Left cardiac atrium (tissue), 4 donors: ENCODE data around the gene TCHP. TPM values are rescaled to one million over a fixed set of nuclear protein-coding genes. Genes with fewer than 3 reads are reported as not detected.
"Not testable (repeated sequence)": the region's sequence is repeated elsewhere in the genome, so short reads cannot be mapped to it uniquely, and the experiment has no call there.

ENCODE experiments used
- ATAC-seq, 2 donors: fragments of 200-7000 bp; cut with Tn5 transposase; one replicate each; pipeline ENCODE4 v1.9.1; 2020; ENCODE audit warnings: mild to moderate bottlenecking in 2 of 2, moderate library complexity in 2 of 2
- DNase-seq: peaks from one replicate; pipeline ENCODE4 v3.0.0-alpha.2; 2020
- intact Hi-C, 2 donors: fragments of 100-400 bp; cut with DNase I; formaldehyde crosslinking; loops; one replicate each; pipeline versions ENCODE4 v1.14.1 to v1.15.1; 2022 to 2023
- total RNA-seq, 2 donors: library from RNA; stranded (reverse); fragmentation: NEBNext Ultra II Directional; extraction: Animal tissue kit (Norgen Biotek cat#: 25700); gene quantifications; one replicate each; pipeline ENCODE4 v1.2.1, GENCODE V29; 2021
- donor health status: DM: no; HTN: yes; CAD: no.
- donor health status: DM: no; HTN: yes; CAD: no; lungs with severe emphysema.
- donor health status: DM: yes; HTN: yes; CAD: no.
- donor health status: Dilated cardiomyopathy.

Gene TCHP
- total RNA-seq, 2 donors from 2014 or later: 10.9 to 11.5 TPM

GRCh38 chr12:109926488-109927210 is 26.6 kb downstream of the TCHP start:
- intact Hi-C loops: no loop called here
- no peak for DNase-seq
- ATAC-seq: no peak

GRCh38 chr12:109927622-109928021 is 27.5 kb downstream of the TCHP start:
- no peak for DNase-seq
- peak; percentile 36 to 51 for ATAC-seq
- intact Hi-C loops: no loop called here

GRCh38 chr12:109928058-109928656 is 28.1 kb downstream of the TCHP start:
- ATAC-seq (no peak), DNase-seq (no peak)
- intact Hi-C loops: no loop called here

- ATAC-seq, DNase-seq, intact Hi-C loops: not testable (repeated sequence)
Measured at GRCh38 chr12:109929326-109929725, 29.3 kb downstream of the TCHP start.

GRCh38 chr12:109930028-109930800 is 30.1 kb downstream of the TCHP start:
- no peak for ATAC-seq
- DNase-seq: no peak
- intact Hi-C loops: no loop called here

- ATAC-seq: no peak
- intact Hi-C loops: no loop called here
Measured at GRCh38 chr12:109931143-109931542, 31.1 kb downstream of the TCHP start.

GRCh38 chr12:109932878-109933503 is 32.9 kb downstream of the TCHP start:
- ATAC-seq (peak; percentile 72 to 94), DNase-seq (peak; percentile 82)
- intact Hi-C loops: no loop called here

More at GRCh38 chr12:109931143-109931542, 31.1 kb downstream of the TCHP start:
- DNase-seq: no peak

GRCh38 chr12:109934026-109934425 is 34.0 kb downstream of the TCHP start:
- no peak for ATAC-seq
- intact Hi-C loops: no loop called here
- DNase-seq: no peak

- DNase-seq: no peak
- intact Hi-C loops: no loop called here
- ATAC-seq: no peak
Measured at GRCh38 chr12:109937371-109937770, 37.3 kb downstream of the TCHP start.

- intact Hi-C loops: no loop called here
- ATAC-seq (no peak), DNase-seq (no peak)
Measured at GRCh38 chr12:109938947-109939346, 38.9 kb downstream of the TCHP start.

GRCh38 chr12:109939504-109939903 is 39.4 kb downstream of the TCHP start:
- no peak for ATAC-seq
- intact Hi-C loops: no loop called here
- DNase-seq: no peak

GRCh38 chr12:109940339-109940923 is 40.4 kb downstream of the TCHP start:
- no peak for DNase-seq
- ATAC-seq: no peak
- intact Hi-C loops: no loop called here

- intact Hi-C loops: no loop called here
- ATAC-seq: no peak
- DNase-seq: no peak
Measured at GRCh38 chr12:109943811-109944210, 43.7 kb downstream of the TCHP start.

- ATAC-seq (peak; percentile 63 to 69), DNase-seq (peak; percentile 50)
- intact Hi-C loops: no loop called here
Measured at GRCh38 chr12:109944561-109945359, 44.7 kb downstream of the TCHP start.

- DNase-seq (no peak), ATAC-seq (no peak)
- intact Hi-C loops: no loop called here
Measured at GRCh38 chr12:109946505-109946904, 46.4 kb downstream of the TCHP start.

- DNase-seq: no peak
- no peak for ATAC-seq
- intact Hi-C loops: no loop called here
Measured at GRCh38 chr12:109946913-109947312, 46.8 kb downstream of the TCHP start.

- intact Hi-C loops: no loop called here
Measured at GRCh38 chr12:109947521-109947920, 47.4 kb downstream of the TCHP start.

GRCh38 chr12:109948368-109948767 is 48.3 kb downstream of the TCHP start:
- intact Hi-C loops: no loop called here
- DNase-seq: no peak
- ATAC-seq: no peak

More at GRCh38 chr12:109947521-109947920, 47.4 kb downstream of the TCHP start:
- no peak for DNase-seq
- ATAC-seq: no peak

GRCh38 chr12:109949089-109949488 is 49.0 kb downstream of the TCHP start:
- no peak for DNase-seq
- intact Hi-C loops: no loop called here
- peak; percentile 44 to 69 for ATAC-seq
